ENCODE results near the gene CIT. TPM values are rescaled to one million over a fixed set of nuclear protein-coding genes. Genes with fewer than 3 reads are reported as not detected.

Gene CIT
- total and polyA plus RNA-seq, 9 of the 15 experiments (the other 6 are each of a cell fraction or from before 2014, with no cell fraction given): 1.1 to 46.7 (median 21.3) TPM

GRCh38 chr12:119742700-119743099 is 134.4 kb downstream of the CIT start:
- 73% methylated on average over 3 of the region's 3 CpGs for WGBS (ENCODE audit: insufficient coverage, low coverage, missing lambda C conversion rate)
- no peak for FAIRE-seq
- H3K36me3 ChIP-seq (ENCODE audit: control insufficient read depth, insufficient read depth, low read length): peaks cover 34% of the 10 kb centered on the region

More at GRCh38 chr12:119742700-119743099, 134.4 kb downstream of the CIT start:
- Histone ChIP-seq H3K4me3 (no peak overlapping the region), H3K79me2 (ENCODE audit: control insufficient read depth, insufficient read depth, low read length) (no peaks in the 10 kb centered on the region), H4K20me1 (replicated peaks; ENCODE audit: control insufficient read depth, insufficient read depth, low read length) (no peaks in the 10 kb centered on the region), H3K4me2 (ENCODE audit: insufficient read depth, low read length) (no peak overlapping the region), H3K9ac (ENCODE audit: insufficient read depth in 1 of 2, low read depth in 2 of 2, low read length in 2 of 2) (no peak overlapping the region), H3K27me3 (ENCODE audit: control insufficient read depth in 2 of 2, insufficient read depth in 2 of 2, low read length in 2 of 2) (no peaks in the 10 kb centered on the region), H3K27ac (ENCODE audit: extremely low read depth, low read depth, low read length) (no peak overlapping the region), H3K9me3 (replicated peaks; ENCODE audit: control insufficient read depth, insufficient read depth, low read depth, low read length) (peaks cover 2% of the 10 kb centered on the region; the same call in 1 of the 2 replicates), H3K9me1 (ENCODE audit: control insufficient read depth, insufficient read depth, low read length) (no peaks in the 10 kb centered on the region), H2AFZ (ENCODE audit: low read depth, low read length) (no peak overlapping the region), H3K4me1 (replicated peaks in 1 of 2; ENCODE audit: control insufficient read depth in 2 of 2, insufficient read depth in 2 of 2, low read length in 2 of 2) (no peaks in the 10 kb centered on the region)
- TF ChIP-seq ZNF274 (IDR thresholded peaks at IDR 0.05; ENCODE audit: borderline replicate concordance, low read depth, low read length) (no peak), ZEB2 (IDR thresholded peaks at IDR 0.05) (no peak), BMI1 (IDR thresholded peaks at IDR 0.05; ENCODE audit: low read length) (no peak), CCAR2 (IDR thresholded peaks at IDR 0.05; ENCODE audit: low read depth, low read length) (no peak), ZBTB2 (IDR thresholded peaks at IDR 0.05) (no peak), ZNF121 (CRISPR knock-in tag; conservative IDR thresholded peaks at IDR 0.05) (no peak), ZMIZ1 (IDR thresholded peaks at IDR 0.05; ENCODE audit: low read depth in 2 of 2, low read length in 2 of 2) (no peak), DEAF1 (CRISPR knock-in tag; IDR thresholded peaks at IDR 0.05) (no peak), ZNF778 (CRISPR knock-in tag; IDR thresholded peaks at IDR 0.05) (no peak), ADNP (tag; IDR thresholded peaks at IDR 0.05) (no peak), TBP (optimal IDR thresholded peaks at IDR 0.05; ENCODE audit: low read depth, low read length) (no peak), MYBL2 (IDR thresholded peaks at IDR 0.05; ENCODE audit: low read depth) (no peak), MYBL2 (CRISPR knock-in tag; IDR thresholded peaks at IDR 0.05; ENCODE audit: borderline replicate concordance) (no peak)
- ChIA-PET CTCF (ENCODE audit: low intra/inter-chr PET ratio) (no interaction called here), POLR2A (no interaction called here)
- BruUV-seq (replicated peaks): no TSS peak
- ATAC-seq (no peak), DNase-seq (ENCODE audit: extremely low read depth in 1 of 4, low spot score in 3 of 4) (no peak)
- intact Hi-C loops (cut with micrococcal nuclease) (no loop called here), in situ Hi-C loops (cut with MboI) (no loop called here)

Measured in K562 (cell line).